ES-I3 (cell line): ENCODE data around the gene NTRK2.

Experiments
- H3K36me3 ChIP-seq: 2 replicates; pipeline ENCODE4 v1.6.1; 2013; ENCODE audit warnings: mild to moderate bottlenecking, low read length, control low read depth, moderate library complexity; ENCODE audit not compliant: insufficient read depth
- H3K4me1 ChIP-seq: 2 replicates; pipeline ENCODE4 v1.6.1; 2013; ENCODE audit warnings: mild to moderate bottlenecking, control low read depth, low read length; ENCODE audit not compliant: insufficient read depth
- H3K9ac ChIP-seq: 2 replicates; pipeline ENCODE4 v1.6.1; 2013; ENCODE audit warnings: low read depth, mild to moderate bottlenecking, low read length, moderate library complexity
- H3K9me3 ChIP-seq: 2 replicates; pipeline ENCODE4 v1.6.1; 2013; ENCODE audit warnings: mild to moderate bottlenecking, low read length, moderate library complexity; ENCODE audit not compliant: control insufficient read depth, insufficient read depth

NTRK2 gene

DNA sequence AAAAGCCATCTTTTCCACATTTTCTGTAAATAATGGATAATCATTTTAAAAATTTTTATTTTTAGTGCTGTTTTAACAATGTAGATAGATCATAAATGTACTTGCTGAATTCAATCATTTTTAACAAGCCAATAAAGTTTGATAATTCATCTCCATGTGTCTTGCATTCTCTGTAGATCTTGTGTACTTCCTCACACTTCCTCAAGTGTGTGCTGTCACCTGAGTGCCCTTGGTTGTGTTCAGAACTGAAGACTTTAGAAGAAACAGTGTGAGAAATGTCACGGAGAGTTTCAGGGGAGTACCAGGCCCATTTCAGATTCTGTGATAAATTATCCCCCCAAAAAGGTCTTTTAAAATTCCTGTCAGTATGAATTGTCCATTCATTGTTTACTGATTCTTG lies 146.0 kb downstream of the NTRK2 start:
- Histone ChIP-seq H3K9ac (no peak overlapping the region), H3K36me3 (no peaks in the 10 kb centered on the region), H3K4me1 (peaks cover 9% of the 10 kb centered on the region), H3K9me3 (no peaks in the 10 kb centered on the region)

DNA sequence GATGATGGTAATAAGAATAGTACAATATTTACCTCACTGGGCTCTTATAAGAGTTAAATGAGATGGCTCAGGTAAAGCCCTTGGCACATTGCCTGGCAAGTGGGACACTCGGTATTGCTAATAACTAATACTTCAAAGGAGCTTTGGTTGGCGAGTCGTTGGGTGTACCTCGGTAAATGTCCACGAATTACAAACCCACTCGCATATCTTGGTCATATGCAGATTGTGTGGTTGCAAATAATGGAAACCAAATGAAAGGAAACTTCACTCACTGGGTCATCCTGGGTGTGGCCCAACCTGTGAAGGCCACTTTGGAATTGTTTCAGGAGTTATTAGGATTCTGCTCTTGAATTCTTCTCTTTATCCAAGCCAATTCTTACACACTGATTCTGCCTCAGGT lies 147.5 kb downstream of the NTRK2 start:
- H3K9me3 ChIP-seq = no peaks in the 10 kb centered on the region
- peaks cover 9% of the 10 kb centered on the region; the same call in 1 of the 2 replicates for H3K4me1 ChIP-seq
- no peaks in the 10 kb centered on the region for H3K36me3 ChIP-seq
- H3K9ac ChIP-seq = no peak overlapping the region

DNA sequence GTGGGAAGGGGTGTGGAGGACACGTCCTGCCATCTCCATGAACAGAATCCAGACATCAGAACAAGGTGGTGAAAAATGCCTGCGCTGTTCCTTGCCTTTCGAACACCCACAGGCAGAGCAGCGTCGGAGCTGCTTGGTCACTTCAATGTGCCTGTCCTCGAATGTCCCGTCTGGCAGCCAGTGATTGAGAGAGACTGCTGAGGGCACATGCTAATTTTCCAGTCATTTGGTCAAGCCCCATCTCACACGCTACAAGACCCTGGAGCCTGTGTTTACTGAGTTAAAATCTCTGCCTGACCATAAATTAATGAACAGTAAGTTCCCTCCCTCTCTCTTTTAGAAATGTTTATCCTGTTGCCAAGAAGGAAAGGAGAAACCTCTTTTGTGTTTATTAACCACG lies 149.3 kb downstream of the NTRK2 start:
- Histone ChIP-seq H3K36me3 (no peaks in the 10 kb centered on the region), H3K9me3 (no peaks in the 10 kb centered on the region)

DNA sequence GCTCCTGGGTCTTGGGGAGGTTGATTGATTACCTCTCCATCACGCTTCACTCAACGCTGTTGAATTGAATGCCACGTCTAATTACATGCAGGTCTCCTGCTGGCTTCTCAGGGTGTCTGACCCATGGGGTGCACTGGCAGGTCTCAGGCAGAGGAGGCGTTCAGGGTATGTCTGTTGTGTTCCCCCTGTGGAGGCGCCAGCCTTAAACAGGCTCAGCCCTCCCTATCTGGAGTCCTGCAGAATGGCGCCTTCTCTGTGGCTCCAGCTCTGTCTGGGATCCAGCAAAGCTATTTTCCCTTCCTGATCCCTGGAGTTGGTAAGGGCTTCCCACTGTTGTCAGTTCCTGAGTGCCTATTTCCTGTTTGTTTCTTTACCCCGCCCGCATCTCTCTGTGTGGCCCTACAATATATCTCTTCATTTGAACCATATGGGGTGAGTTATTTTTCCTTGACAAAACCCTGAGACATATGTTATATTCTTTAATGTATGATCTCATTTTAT lies 150.0 kb downstream of the NTRK2 start:
- H3K36me3 ChIP-seq = no peaks in the 10 kb centered on the region
- H3K9me3 ChIP-seq = no peaks in the 10 kb centered on the region
- no peak overlapping the region for H3K9ac ChIP-seq
- peaks cover 9% of the 10 kb centered on the region; the same call in 1 of the 2 replicates for H3K4me1 ChIP-seq

More for the DNA sequence above, 149.3 kb downstream of the NTRK2 start:
- Histone ChIP-seq H3K9ac (no peak overlapping the region), H3K4me1 (peaks cover 9% of the 10 kb centered on the region; the same call in 1 of the 2 replicates)

DNA sequence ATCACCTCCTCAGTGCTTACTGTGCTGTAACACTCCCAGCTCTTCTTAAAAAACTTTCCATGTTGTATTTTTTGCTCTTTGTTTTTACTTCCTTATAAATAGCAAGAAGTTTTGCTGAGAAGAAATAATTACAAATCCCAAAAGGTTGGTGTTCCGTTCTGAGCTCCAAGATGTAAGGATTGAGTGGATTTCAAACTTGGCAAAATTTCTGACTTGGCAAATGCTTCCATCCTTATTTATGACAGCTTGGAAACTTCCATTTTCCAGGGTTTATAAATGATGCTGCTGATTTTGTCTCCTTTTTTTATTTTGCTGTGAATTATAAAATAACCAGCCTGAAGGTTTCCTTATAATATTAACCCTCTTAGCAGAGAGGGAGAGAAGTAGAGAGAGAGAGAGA lies 151.9 kb downstream of the NTRK2 start:
- Histone ChIP-seq H3K36me3 (no peaks in the 10 kb centered on the region), H3K4me1 (peaks cover 9% of the 10 kb centered on the region; the same call in 1 of the 2 replicates), H3K9ac (no peak overlapping the region), H3K9me3 (no peaks in the 10 kb centered on the region)

DNA sequence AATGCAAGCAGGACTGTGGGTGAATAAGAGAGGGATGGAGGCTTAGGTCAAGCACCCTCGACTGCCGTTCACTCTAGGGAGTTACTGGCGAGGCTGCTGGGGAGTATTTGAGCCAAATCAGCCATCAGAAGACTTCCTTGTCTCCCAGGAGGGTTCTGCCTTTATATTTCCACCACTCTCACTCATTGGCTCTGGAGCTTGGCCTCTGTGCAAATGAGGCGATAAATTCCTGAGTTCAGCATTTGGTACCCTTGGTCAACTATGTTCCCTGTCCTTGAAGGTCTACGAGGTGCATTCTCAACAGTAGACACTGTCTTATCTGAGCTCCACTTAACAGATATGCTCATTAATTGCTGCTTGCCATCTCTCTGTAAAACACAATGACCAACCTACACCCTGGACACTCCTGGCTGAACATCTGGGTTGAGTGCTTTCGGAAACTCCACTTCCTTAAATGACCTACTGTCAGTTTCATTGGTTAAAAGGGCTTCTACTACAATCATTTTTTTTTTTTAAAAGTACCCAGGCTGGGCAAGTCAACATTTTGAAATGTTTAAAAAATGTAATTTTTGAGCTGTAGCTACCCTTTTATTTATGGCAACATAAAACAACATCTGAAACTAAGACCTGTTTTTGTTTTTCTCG lies 153.2 kb downstream of the NTRK2 start:
- peaks cover 9% of the 10 kb centered on the region; the same call in 1 of the 2 replicates for H3K4me1 ChIP-seq
- no peaks in the 10 kb centered on the region for H3K36me3 ChIP-seq
- no peaks in the 10 kb centered on the region for H3K9me3 ChIP-seq
- H3K9ac ChIP-seq = no peak overlapping the region

DNA sequence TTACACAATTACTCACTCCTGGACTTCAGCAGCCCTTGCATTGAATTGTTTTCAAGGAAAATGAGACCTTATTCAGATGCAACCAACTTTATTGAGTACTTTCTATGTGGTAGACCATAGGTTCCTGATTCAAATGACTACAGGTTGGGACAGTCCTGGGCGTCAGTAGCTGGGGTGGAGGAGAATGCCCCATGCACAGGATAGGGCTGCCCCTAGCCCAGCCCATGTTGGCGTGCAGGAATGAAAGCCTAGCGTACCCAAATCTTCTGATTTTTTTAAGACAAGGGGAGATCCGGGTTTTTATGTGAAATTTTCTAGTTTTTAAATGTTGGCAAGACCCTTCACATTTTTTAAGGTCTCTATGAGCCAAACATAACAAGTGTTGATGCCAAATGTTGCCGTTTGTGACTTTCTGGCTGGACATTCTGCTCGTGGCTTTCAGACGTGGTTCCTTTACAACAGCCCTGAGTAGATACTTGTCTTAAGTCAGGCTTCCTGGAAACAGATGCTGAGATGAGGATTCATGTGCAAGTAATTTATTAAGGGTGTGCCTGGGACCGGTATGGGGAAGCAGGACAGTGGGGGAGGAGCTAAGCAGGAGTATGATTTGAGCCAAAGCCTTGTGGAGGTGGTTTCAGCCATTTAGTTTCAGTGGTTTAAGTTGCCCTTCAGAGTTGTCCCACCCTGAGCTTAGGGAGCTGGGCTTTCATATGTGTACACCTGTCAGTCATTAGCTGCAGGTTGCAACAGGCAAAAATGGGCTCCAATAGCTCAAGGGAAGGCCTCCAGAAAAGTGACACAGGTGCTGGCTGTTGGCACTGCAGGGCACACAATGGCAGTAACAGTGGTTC lies 154.1 kb downstream of the NTRK2 start:
- Histone ChIP-seq H3K4me1 (peaks cover 9% of the 10 kb centered on the region; the same call in 1 of the 2 replicates), H3K9ac (no peak overlapping the region), H3K36me3 (no peaks in the 10 kb centered on the region), H3K9me3 (no peaks in the 10 kb centered on the region)

DNA sequence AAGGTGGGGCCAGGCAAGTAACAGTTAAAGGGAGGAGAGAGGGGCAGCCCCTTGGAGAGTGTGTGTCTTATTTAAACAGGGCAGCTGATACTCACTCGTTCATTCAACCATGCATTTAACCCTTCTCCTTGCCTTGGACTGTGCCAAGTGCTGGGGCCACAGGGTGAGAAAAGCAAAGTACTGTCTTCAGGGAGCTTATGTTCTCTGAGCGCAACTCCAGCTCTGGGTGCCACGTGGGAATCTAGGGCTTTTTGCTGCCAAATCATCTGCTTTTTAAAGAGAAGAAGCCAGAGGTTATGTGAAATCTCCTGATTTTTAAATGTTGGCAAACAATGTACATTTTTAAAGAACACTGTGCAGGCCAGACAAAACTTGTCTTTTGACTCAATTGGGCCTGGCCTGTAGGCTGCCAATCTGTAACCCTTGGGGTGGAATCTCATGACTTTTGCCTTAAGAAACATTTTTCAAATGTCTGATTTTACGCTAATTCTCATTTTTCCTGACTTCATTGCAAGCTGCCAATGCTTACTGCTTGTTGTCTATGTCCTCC lies 157.8 kb downstream of the NTRK2 start:
- H3K9me3 ChIP-seq = no peaks in the 10 kb centered on the region
- no peaks in the 10 kb centered on the region for H3K36me3 ChIP-seq
- no peak overlapping the region for H3K9ac ChIP-seq
- no peaks in the 10 kb centered on the region for H3K4me1 ChIP-seq

DNA sequence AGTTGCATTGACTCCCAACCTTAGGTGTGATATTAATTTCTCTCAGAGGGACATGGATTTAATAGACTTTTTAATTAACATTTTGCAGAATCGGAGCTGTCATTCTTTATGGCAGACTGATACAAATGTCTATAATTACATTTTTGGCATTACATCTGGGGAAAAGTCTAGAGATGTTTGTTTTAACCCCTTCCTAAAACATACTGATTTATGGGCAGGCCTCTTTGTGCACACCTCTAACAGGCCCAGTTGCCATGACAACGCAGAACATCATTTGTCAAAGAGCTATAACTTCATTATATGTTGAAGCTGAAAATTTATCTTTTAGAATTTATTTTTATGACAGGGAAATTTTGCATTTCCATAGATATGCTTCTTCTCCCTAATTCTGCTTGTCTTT lies 158.5 kb downstream of the NTRK2 start:
- H3K4me1 ChIP-seq = peaks cover under 1% of the 10 kb centered on the region; the same call in 1 of the 2 replicates
- no peaks in the 10 kb centered on the region for H3K9me3 ChIP-seq
- H3K36me3 ChIP-seq = no peaks in the 10 kb centered on the region
- no peak overlapping the region for H3K9ac ChIP-seq

DNA sequence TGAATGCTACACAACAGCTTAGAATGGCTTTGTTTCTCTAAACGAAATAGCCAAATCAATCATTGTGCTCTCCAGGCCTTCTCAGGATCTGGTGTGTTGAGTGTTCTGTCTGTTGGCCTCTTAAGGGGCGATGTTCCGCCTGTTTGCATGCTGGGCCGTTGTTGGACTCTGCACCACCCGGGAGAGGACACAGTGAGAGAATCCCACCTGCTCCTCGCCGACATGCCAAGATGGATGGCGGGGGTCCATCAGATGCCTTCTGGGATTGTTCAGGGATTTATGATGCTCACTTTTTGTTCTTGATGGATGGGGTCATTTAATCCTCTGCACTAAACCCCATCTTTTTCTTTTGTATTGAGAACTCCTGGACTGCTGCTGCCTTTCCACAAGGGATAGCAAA lies 159.9 kb downstream of the NTRK2 start:
- no peaks in the 10 kb centered on the region for H3K9me3 ChIP-seq
- no peak overlapping the region for H3K9ac ChIP-seq
- H3K36me3 ChIP-seq = no peaks in the 10 kb centered on the region
- peaks cover 11% of the 10 kb centered on the region; the same call in 1 of the 2 replicates for H3K4me1 ChIP-seq

DNA sequence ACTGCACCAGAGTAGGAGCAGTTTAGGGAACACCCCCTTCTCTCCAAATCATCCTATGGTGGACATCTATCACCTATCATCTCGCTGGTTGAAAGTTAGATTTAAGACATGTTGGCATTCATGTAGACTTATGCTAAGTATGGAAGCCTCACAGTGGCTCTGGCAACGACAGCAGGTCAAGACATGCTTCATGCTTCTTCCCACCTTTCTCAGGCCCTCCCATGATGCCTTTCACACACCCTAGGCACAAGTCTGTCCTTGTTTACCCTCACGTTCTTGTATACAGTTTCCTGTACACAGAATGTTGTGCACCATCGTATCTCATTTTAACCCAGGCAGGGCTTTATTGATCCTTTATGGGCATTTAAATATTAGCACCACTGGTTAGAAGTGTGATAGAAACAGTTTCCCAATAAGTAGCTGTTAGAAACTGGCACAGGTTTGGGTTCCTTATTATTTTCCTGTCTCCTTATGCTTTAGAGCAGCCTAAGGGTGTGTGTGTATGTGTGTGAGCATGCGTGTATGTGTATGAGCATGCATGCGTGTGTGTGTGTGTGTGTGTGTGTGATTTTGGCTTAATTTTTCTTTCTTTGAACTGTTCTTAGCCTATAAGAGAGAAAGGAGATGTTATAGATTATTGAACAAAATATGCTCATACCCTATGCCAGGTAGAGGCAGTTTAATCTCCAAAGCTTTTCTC lies 160.6 kb downstream of the NTRK2 start:
- Histone ChIP-seq H3K9me3 (no peaks in the 10 kb centered on the region), H3K9ac (no peak overlapping the region), H3K36me3 (no peaks in the 10 kb centered on the region), H3K4me1 (peaks cover 11% of the 10 kb centered on the region; the same call in 1 of the 2 replicates)

DNA sequence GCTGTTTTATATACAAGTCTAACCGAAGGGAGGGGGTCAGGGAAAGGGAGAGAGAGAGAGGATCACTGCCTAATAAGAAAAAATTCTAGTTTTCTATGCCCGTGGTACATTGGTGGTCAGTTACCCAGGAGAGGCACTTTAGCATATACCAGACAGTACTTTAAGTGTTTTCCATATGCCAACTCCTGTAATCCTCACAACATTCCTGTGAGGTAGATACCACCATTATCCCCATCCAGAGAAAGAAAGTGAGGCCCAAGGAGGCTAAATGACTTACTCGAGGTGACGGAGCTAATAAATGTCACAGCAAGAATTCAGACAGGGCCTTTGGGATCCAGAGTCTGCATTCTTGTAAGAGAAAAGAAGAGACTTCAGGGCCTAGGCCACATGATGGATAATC lies 161.8 kb downstream of the NTRK2 start:
- Histone ChIP-seq H3K4me1 (peaks cover 11% of the 10 kb centered on the region; the same call in 1 of the 2 replicates), H3K9ac (no peak overlapping the region), H3K36me3 (no peaks in the 10 kb centered on the region), H3K9me3 (no peaks in the 10 kb centered on the region)

DNA sequence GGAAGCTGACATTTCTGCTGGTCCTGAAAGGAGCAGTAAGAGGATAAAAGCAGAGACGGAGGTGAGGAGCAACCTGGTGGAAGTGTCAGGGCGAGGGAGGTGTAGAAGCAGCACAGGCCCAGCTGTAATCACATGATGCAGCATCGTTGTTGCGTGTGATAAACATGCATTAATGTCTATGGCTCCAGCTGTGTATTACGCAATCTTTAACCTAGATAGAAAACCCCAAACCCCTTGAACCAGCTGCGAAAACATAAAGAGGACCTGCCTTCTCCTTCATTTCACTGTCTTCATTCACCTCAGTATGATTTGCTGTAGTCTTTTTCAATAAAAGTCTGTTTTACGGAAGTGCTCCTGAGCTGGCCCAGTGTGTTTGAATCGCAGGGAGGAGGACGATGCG lies 162.9 kb downstream of the NTRK2 start:
- Histone ChIP-seq H3K9ac (no peak overlapping the region), H3K9me3 (no peaks in the 10 kb centered on the region), H3K4me1 (peaks cover 11% of the 10 kb centered on the region; the same call in 1 of the 2 replicates), H3K36me3 (no peaks in the 10 kb centered on the region)

DNA sequence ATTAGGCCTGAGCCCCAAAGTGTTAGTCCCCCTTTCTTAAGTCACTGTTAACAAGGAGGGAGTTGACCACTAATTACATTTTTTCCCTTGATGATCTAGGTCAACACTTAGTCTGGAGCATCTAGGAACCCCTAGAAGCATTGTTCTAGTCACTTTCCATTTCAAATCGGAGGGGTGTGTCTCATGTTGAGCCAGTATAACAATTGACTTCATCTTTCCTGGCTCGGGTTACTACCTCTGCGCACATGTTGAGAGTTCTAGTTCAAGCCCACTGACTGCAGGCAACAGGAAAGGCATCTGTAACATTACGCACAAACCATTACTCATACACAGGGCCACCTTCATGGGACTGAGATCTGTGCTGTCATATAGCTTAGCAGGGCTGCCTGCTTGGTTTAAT lies 164.9 kb downstream of the NTRK2 start:
- Histone ChIP-seq H3K9ac (no peak overlapping the region), H3K9me3 (no peaks in the 10 kb centered on the region), H3K36me3 (no peaks in the 10 kb centered on the region), H3K4me1 (peaks cover 11% of the 10 kb centered on the region; the same call in 1 of the 2 replicates)
